GM18867 (cell line): Measurements from ENCODE around the gene RPN1.
"Not testable (repeated sequence)": the region's sequence is repeated elsewhere in the genome, so short reads cannot be mapped to it uniquely, and the experiment has no call there.

Experiments
- ATAC-seq: cut with Tn5 transposase; IDR thresholded peaks from one replicate; pipeline ENCODE4 v1.9.1; 2021; ENCODE audit warnings: mild to moderate bottlenecking, moderate library complexity; ENCODE audit not compliant: unreplicated experiment

Gene RPN1

GRCh38 chr3:128653383-128653992 is 2.9 kb upstream of the RPN1 start:
- not testable (repeated sequence) for ATAC-seq

DNA sequence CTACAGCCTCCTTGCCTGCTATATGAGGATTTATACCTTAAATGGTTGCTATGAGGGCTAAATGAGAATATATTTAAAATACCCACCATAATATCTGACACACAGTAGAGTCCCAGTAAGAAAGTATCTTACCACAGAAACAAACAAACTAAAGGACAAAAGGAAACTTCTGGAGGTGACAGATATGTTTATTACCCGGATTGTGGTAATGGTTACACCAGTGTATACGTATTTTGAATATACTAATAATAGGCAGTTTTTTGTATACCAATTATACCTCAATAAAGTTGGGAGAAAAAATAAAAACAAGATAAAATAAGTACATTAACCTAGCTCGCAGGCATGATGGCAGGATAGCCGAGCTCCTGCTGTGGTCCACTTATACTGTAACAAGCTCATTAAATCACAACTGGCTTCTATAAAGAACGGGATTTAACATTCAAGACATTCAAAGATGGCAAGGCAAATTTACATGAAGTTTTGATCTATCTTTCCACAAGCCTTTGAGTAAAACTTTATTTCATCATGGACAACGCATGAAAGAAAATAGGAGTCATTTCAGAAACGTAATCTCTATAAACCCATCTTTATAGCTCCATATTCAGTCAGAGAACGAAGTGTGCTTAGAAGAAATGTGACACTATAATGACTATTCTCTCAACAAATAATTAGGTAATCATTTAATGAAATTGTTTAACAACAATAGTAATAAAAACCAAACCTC is 1.5 kb downstream of the RPN1 start:
- ATAC-seq: no peak

DNA sequence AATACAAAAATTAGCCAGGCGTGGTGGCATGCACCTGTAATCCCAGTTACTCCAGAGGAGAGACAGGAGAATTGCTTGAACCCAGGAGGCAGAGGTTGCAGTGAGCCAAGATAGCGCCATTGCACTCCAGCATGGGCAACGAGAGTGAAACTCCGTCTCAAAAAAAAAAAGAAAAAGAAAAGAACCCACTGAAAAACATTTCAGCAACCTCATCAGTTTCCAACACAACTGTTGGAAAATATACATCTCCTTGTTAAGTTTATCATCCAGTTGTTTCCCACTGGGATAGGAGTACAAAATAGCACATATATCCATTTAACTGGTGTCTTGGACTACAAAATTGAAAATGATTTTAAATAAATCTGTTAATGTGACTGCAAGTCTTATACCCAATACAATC is 2.2 kb downstream of the RPN1 start:
- no peak for ATAC-seq

GRCh38 chr3:128647307-128647706 is 3.3 kb downstream of the RPN1 start:
- ATAC-seq: no peak

DNA sequence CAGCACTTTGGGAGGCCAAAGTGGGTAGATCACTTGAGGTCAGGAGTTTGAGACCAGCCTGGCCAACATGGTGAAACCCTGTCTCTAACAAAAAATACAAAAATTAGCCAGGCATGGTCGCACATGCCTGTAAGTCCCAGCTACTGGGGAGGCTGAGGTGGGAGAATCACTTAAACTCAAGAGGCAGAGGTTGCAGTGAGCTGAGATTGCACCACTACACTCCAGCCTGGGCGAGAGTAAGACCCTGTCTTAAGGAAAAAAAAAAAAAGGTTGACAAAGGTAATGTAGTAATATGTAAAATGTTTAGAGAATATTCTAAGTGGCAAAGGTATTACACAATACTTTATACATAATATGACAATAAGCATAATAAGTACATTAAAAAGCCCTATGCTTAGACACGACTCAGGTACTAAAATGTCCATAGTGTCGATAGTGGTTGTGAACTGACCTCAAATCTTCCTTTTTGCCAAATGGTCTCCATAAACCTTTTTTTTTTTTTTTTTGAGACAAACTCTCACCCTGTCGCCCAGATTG is 16.5 kb downstream of the RPN1 start:
- ATAC-seq: no peak

DNA sequence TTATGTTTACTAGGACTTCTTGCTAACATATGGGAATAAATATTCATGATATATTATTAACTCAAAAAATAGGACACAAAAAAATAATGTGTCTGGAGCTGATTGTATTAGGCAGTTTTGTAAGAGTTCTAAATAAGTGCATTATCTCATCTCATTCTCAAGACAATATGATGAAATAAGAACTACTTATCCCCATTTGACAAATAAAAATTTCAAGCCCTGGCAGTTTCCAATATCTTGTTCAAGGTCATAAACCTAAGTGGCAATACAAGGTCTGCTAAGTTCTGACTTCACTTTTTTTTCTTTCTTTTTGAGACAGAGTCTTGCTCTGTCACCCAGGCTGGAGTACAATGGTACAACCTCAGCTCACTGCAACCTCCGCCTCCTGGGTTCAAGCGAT is 18.3 kb downstream of the RPN1 start:
- no peak for ATAC-seq

- no peak for ATAC-seq
Observed at GRCh38 chr3:128629936-128630335, 20.7 kb downstream of the RPN1 start.

DNA sequence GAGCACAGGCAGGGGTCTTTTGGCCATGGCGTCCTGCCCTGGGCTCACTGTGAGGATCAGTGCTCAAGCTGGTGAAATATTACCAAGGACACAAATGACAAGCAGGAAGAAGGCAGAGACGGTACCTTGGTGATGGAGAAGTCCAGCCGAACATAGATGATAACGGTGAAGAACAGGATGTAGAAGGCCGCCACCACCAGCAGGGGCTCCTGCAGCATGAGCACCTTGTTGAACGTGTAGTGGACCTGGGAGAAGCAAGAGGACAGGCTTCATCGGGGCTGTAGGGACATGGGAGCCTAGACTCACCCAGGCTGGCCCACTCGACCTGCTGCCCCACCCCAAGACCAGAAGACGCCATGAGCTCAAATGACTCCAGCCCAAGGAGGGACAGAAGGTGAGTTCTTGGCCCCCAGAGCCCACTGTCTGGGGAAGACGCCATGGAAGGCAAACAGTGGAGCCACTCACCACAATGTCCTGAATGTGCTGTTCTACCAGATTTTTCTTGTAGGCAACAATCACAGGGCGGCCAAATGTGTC is 25.1 kb downstream of the RPN1 start:
- no peak for ATAC-seq

GRCh38 chr3:128624526-128625138 is 26.0 kb downstream of the RPN1 start:
- no peak for ATAC-seq

GRCh38 chr3:128623762-128624176 is 26.8 kb downstream of the RPN1 start:
- ATAC-seq: no peak

- no peak for ATAC-seq
Observed at GRCh38 chr3:128621931-128622330, 28.7 kb downstream of the RPN1 start.

GRCh38 chr3:128621234-128621633 is 29.4 kb downstream of the RPN1 start:
- no peak for ATAC-seq

DNA sequence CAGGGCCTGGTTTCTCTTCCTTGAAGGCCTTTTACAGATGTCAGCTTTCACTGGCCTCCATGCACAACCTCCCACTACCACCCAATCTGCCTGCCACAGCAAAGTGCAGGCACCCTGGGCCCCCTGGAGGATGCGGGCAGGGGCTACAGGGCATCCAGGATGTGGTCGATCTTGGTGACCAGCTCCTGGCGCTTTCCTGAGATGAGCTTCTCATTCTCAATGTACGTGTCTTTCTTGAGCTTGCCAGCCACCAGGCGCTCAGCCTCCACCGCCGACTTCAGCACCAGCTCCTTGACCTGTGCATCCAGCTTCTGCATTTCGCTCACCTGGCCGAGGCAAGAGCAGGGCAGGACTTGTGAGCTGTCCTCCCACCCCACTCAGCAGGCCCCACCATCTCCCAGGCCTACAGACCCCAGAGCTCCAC is 30.3 kb downstream of the RPN1 start:
- ATAC-seq: no peak

DNA sequence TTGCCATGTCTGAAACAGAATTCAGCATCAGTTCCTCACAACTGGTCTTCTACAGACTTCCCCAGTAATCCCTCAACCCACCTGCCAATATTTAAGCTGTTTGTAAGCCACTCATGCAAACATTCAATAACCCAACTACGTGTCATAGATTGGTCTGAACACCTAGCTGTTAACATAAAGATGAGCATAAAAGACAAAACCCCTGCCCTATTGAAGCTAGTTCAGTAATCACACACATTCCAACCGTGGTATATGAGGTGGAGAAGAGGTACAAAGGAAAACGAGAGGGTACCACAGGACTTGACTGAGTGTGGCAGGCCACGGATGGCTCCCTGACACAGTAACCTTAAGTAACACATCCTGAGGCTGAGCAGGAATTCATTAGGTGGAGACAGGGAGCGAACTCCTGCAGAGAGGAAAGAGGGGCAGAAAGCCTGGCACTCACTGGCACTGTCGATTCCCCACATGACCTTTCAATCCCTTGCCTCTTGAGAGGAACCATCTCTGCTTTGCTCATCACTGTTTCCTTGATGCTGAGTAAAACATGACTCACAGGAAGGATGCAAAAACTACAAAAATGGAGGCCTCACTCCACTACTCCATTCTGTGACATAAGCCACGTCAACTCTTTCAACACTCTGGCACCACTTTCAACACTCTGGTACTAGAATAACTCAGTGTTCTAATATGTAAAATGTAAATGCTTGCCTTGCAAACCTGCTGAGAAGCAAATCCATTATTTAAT is 31.3 kb downstream of the RPN1 start:
- ATAC-seq: no peak

DNA sequence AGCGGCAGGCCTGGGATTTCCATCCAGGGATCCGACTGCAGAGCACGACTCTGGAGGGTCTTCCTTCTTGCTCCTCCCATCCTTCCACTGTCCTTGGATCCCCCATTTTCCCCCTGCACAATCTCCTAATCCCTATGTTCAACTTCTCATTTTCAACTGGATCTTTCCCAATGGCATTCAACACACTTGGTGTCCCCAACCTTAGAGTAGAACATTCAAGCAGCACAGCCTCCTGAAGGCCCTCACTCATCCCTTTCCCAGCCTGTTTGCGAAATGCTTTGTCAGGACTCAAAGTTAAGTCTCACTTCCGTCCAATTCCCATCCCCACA is 32.3 kb downstream of the RPN1 start:
- ATAC-seq: no peak

GRCh38 chr3:128617557-128618397 is 32.8 kb downstream of the RPN1 start:
- ATAC-seq: peak; percentile 87

GRCh38 chr3:128617270-128617556 is 33.4 kb downstream of the RPN1 start:
- no peak for ATAC-seq

- ATAC-seq: no peak
Observed at GRCh38 chr3:128616516-128617269, 33.9 kb downstream of the RPN1 start.

- ATAC-seq: no peak
Observed at GRCh38 chr3:128614076-128614475, 36.5 kb downstream of the RPN1 start.
